Measurements from ENCODE around the gene MTERF4.

DNA sequence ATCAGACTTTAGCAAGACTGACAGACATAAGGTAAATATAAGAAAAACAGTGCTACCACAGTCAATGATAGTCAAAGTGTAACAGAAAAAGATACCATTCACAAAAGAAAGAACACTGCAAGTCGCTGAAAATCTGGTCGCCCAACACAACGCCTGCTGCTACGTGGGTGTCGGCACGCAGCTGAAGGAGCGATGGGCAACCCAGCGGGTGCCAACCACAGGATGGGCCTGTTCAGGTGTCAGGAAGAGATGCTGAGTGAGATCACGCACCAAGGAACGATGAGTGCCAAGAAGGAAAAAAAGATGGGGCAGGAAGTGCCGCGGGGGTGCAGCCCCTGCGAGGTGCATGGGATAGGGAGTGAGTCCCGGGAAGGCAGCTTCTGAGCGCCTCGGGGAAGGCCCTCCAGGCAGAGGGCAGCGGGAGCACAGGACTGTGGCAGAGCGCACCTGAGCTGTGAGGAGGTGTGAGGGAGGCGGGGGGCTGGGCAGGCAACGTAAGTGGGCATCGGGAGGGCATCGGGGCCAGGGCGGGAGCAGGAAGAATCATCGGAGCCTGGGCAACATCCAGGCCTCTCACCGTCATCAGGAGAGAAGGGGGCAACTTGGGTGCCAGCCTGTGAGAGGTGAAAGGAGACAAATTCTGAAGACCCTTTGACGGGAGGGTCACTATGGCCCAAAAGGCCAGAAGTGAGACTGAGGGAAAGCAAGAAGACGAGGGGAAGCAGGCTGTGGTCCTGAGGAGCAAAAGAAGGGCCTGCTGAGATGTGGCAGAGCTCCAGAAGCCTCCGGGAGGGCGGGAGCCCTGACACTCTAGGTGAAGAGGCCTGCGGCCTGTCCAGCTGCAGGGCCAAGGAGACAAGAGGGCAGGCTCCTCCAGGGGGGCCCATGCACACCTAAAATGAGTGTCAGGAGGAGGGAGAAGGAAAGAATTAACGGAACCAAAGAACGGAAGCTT, 14.8 kb upstream of the MTERF4 start:
- TF ChIP-seq, protein P1, sequence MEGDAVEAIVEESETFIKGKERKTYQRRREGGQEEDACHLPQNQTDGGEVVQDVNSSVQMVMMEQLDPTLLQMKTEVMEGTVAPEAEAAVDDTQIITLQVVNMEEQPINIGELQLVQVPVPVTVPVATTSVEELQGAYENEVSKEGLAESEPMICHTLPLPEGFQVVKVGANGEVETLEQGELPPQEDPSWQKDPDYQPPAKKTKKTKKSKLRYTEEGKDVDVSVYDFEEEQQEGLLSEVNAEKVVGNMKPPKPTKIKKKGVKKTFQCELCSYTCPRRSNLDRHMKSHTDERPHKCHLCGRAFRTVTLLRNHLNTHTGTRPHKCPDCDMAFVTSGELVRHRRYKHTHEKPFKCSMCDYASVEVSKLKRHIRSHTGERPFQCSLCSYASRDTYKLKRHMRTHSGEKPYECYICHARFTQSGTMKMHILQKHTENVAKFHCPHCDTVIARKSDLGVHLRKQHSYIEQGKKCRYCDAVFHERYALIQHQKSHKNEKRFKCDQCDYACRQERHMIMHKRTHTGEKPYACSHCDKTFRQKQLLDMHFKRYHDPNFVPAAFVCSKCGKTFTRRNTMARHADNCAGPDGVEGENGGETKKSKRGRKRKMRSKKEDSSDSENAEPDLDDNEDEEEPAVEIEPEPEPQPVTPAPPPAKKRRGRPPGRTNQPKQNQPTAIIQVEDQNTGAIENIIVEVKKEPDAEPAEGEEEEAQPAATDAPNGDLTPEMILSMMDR (IDR thresholded peaks at IDR 0.05): no peak
- no peak for TF ChIP-seq POLR2A (IDR thresholded peaks at IDR 0.05)
